Fibroblast of lung (primary cell): ENCODE data around the gene HSPG2.

Experiments
- CTCF ChIP-seq, 2 donors: IDR thresholded peaks in 1 of 2; conservative IDR thresholded peaks in 1 of 2; 1 replicate in 1 of 2; 2 replicates in 1 of 2; pipeline ENCODE4 v1.5.1; 2011 to 2012; ENCODE audit warnings: low read length in 2 of 2, control low read depth in 1 of 2, inconsistent platforms in 1 of 2, low read depth in 1 of 2, mild to moderate bottlenecking in 1 of 2
- EZH2 ChIP-seq: IDR thresholded peaks from 2 replicates; pipeline ENCODE4 v1.5.1; 2012; ENCODE audit warnings: low read length, control low read depth, mild to moderate bottlenecking; ENCODE audit errors: missing control alignments

GRCh38 chr1:21779613-21780521 is 157.2 kb downstream of the HSPG2 start:
- TF ChIP-seq CTCF (conservative IDR thresholded peaks at IDR 0.05 in 1 of 2, IDR thresholded peaks at IDR 0.05 in 1 of 2; ENCODE audit: low read depth in 1 of 2, low read length in 2 of 2) = no peak
- TF ChIP-seq EZH2 = no peak
